ENCODE data around the gene RAB23. TPM values are rescaled to one million over a fixed set of nuclear protein-coding genes. Genes with fewer than 3 reads are reported as not detected.

The RAB23 gene
- total RNA-seq, 4 donors from 2014 or later, result 57.8 to 102 (median 70.3) TPM

DNA sequence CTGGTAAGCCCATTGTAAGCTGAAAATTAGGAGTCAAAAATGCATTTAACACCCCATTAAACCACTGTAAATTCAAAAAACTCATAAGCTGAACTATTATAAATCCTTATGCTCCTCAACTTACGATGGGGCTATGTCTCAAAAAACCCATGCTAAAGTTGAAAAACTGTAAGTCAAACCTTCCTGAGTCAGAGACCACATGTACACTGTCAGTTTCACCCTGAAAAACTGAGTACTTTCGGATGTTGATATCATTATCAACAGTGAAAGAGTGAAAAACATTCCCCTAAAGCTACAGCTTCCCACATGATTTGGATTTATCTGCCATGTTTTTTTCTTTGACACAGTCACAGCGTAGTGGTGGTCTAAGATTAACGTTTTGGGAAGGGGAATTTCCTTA is 14.2 kb downstream of the RAB23 start:
- TF ChIP-seq POLR2A (IDR thresholded peaks at IDR 0.05; ENCODE audit: low read depth), result no peak
- TF ChIP-seq, protein P1, sequence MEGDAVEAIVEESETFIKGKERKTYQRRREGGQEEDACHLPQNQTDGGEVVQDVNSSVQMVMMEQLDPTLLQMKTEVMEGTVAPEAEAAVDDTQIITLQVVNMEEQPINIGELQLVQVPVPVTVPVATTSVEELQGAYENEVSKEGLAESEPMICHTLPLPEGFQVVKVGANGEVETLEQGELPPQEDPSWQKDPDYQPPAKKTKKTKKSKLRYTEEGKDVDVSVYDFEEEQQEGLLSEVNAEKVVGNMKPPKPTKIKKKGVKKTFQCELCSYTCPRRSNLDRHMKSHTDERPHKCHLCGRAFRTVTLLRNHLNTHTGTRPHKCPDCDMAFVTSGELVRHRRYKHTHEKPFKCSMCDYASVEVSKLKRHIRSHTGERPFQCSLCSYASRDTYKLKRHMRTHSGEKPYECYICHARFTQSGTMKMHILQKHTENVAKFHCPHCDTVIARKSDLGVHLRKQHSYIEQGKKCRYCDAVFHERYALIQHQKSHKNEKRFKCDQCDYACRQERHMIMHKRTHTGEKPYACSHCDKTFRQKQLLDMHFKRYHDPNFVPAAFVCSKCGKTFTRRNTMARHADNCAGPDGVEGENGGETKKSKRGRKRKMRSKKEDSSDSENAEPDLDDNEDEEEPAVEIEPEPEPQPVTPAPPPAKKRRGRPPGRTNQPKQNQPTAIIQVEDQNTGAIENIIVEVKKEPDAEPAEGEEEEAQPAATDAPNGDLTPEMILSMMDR (IDR thresholded peaks at IDR 0.05), result no peak
- no peak for TF ChIP-seq EP300 (IDR thresholded peaks at IDR 0.05)
- no peak for TF ChIP-seq POLR2AphosphoS5 (IDR thresholded peaks at IDR 0.05)
- H3K27ac ChIP-seq (replicated peaks in 1 of 4), result no peak overlapping the region
- no peak for DNase-seq (ENCODE audit: extremely low spot score)
- H3K4me3 ChIP-seq, result no peak overlapping the region
- H3K4me1 ChIP-seq, result peaks cover 0 to 46% (median 21%) of the 10 kb centered on the region in 4 donors
- 89% methylated on average over 4 of the region's 4 CpGs for WGBS
- H3K9me3 ChIP-seq, result no peaks in the 10 kb centered on the region
- no peaks in the 10 kb centered on the region for H3K36me3 ChIP-seq
- H3K27me3 ChIP-seq, result no peaks in the 10 kb centered on the region
- intact Hi-C loops (cut with DNase I), result no loop called here

DNA sequence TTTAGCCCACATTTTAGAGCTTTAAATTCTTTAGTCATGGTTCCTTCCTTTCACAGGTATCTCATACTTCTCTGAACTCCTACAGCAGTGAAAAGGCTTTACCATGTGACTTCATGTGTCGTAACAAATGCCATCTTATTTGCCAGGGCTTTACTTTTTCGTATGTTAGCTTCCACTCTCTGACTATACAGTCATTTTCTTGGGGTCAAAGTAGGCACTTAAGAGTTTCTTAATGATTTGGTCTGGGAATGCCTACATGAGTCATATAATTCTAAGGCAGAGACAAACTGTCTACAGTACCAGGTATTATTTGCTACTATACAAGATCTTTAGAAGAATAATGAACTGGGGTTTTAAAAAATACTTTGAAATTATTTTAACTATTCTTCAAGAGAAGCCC is 15.0 kb downstream of the RAB23 start:
- no peak overlapping the region for H3K4me3 ChIP-seq
- no peak for DNase-seq (ENCODE audit: extremely low spot score)
- no peaks in the 10 kb centered on the region for H3K36me3 ChIP-seq
- WGBS, result 85% methylated on average over 2 of the region's 2 CpGs
- no peak for TF ChIP-seq EP300 (IDR thresholded peaks at IDR 0.05)
- TF ChIP-seq, protein P1 (IDR thresholded peaks at IDR 0.05), result no peak
- TF ChIP-seq POLR2A (IDR thresholded peaks at IDR 0.05; ENCODE audit: low read depth), result no peak
- no peak for TF ChIP-seq POLR2AphosphoS5 (IDR thresholded peaks at IDR 0.05)
- no peaks in the 10 kb centered on the region for H3K9me3 ChIP-seq
- intact Hi-C loops (cut with DNase I), result no loop called here
- H3K4me1 ChIP-seq, result peaks cover 0 to 41% (median 20%) of the 10 kb centered on the region in 4 donors
- H3K27me3 ChIP-seq, result no peaks in the 10 kb centered on the region
- H3K27ac ChIP-seq (replicated peaks in 1 of 4), result no peak overlapping the region

DNA sequence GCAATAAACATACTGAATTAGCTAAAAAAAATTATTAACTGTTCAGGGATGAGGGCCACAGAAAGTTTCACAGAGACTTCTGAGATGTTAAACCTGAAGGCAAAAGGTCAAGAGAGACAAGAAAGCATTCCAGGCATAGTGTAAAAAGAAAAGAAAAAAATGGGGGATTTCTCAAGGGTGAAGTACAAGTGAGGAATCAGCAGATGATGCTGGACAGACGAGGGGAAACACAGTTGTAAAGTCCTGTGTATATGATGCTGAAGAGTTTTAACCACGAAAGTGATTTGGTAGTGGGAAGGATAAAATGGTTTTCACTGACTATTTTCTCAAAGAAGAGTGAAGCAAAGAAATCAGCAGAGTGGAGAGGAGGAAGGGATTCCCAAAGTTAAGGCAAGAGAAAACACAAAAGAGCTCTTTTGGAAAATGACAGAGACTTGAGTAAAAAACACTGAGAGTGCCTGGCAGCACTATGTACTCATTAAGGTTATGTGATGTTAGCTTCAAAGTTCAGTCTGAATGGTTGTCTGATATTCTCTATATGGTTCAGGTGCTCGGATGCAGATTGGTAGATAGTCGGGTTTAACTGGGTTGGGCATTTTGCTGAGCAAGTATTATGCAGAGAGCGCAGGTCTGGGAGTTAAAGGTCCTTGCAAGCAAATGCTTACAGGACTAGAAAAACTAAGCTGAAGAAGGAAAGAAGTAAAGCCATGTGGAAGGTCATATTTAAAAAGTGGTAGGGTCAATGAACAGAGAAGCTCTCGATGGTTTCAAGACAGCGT is 16.4 kb downstream of the RAB23 start:
- no peaks in the 10 kb centered on the region for H3K27me3 ChIP-seq
- H3K27ac ChIP-seq (replicated peaks in 1 of 4), result peak overlapping the region in 1 of 4 donors; percentile 32
- no peaks in the 10 kb centered on the region for H3K9me3 ChIP-seq
- no peak overlapping the region for H3K4me3 ChIP-seq
- no peak for DNase-seq (ENCODE audit: extremely low spot score)
- 82% methylated on average over 7 of the region's 7 CpGs for WGBS
- TF ChIP-seq POLR2A (IDR thresholded peaks at IDR 0.05; ENCODE audit: low read depth) (no peak), EP300 (IDR thresholded peaks at IDR 0.05) (no peak), POLR2AphosphoS5 (IDR thresholded peaks at IDR 0.05) (no peak)
- TF ChIP-seq, protein P1 (IDR thresholded peaks at IDR 0.05), result no peak
- no peaks in the 10 kb centered on the region for H3K36me3 ChIP-seq
- H3K4me1 ChIP-seq, result peaks cover 0 to 33% (median 17%) of the 10 kb centered on the region in 4 donors
- intact Hi-C loops (cut with DNase I), result no loop called here

DNA sequence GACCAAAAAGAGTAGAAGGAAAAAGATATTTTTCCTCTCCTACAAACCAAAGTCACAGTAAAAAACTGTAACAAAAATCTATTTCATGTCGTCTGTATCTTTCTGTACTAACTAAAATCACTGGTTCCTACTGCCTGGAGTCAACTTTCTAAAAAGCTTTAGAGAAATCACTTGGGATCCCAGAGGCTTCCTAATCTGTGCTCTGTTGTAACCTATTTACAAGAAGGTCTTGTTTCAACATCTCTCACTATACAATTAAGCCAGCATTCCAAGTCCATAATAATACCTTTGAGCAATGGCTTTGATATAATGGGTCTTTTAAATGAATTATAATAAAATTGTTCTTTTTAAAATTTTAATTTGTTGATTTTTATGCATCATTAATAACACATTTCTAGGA is 20.4 kb downstream of the RAB23 start:
- no peak for DNase-seq (ENCODE audit: extremely low spot score)
- Histone ChIP-seq H3K36me3 (no peaks in the 10 kb centered on the region), H3K9me3 (no peaks in the 10 kb centered on the region), H3K4me3 (no peak overlapping the region), H3K4me1 (peaks cover 0 to 40% (median 23%) of the 10 kb centered on the region in 4 donors), H3K27me3 (no peaks in the 10 kb centered on the region), H3K27ac (replicated peaks in 1 of 4) (no peak overlapping the region)
- TF ChIP-seq EP300 (IDR thresholded peaks at IDR 0.05) (no peak), POLR2A (IDR thresholded peaks at IDR 0.05; ENCODE audit: low read depth) (no peak), POLR2AphosphoS5 (IDR thresholded peaks at IDR 0.05) (no peak)
- TF ChIP-seq, protein P1 (IDR thresholded peaks at IDR 0.05), result no peak
- intact Hi-C loops (cut with DNase I), result no loop called here
- WGBS, result 72% methylated on average over 1 of the region's 1 CpG
